ENCODE measurements around the gene ROS1.
A peak's percentile ranks its signal among the peaks of the same experiment; 100 is the strongest.
"Not testable (repeated sequence)": the region's sequence is repeated elsewhere in the genome, so short reads cannot be mapped to it uniquely, and the experiment has no call there.

ROS1 gene

DNA sequence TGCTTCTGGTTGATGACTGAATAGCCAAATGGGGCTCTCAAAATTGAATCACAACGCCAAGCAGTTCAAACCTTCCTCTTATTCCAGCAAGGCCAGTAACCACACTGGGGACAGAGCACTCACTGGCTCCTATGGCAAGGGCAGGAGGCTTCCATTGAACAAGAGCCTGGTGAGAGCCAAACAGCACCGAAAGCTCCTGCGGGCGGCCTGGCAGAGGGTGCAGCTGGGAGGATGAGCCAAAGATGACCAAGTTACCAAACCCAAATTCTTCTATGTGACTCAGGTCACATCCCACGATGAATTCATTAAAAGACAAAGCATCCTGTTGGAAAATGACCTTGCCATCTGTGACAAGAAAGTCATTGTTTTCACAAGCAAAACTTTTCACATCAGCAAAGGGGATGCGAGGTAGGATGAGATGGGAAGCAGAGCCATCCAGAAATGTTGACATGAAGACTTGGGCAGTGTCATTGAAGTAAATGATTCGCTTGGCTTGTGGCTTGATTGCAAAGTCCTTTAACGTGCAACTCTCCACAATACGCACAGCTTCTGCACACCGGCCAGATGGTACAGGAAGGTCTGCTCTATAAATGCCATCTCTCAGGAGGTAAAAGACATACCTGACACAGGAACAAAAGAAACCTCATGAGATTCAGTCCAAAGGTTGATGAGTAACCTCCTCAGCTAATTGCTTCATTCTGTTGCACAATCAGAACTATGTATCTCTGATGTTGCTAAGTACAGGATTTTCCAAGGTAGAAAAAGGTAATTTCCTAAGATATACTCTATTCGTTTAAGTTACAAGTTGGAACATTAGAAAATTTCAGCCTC is 36.3 kb downstream of the ROS1 start:
- ATAC-seq (replicated peaks): no peak
- no peaks in the 10 kb centered on the region for H3K36me3 Mint-ChIP-seq (ENCODE audit: insufficient read depth)

DNA sequence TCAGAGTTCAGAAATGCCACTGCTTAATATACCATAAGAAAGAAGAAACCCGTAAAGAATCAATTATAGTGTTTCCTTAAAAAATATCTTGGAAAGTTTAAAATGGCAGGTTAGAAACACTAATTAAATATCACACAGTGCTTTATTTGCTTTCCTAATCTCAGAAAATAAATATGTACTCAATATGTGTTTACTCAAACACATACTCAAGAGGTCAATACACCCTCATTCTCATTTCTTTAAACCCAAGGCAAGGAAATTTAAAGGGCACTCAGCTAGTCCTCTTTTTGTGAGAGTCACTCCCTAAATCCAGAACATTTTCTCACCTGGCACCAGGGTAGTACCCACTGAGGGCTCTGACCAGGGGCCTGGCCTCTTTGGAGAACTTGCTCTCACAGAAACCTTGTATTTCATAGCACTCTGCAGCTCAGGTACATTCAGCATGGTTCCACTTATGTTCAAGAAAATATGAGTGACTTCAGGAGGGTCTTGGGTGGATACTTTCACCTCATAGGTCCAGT is 38.2 kb downstream of the ROS1 start:
- Mint-ChIP-seq H3K36me3 (ENCODE audit: insufficient read depth) (no peaks in the 10 kb centered on the region), H3K4me1 (ENCODE audit: low read depth in 2 of 2) (no peaks in the 10 kb centered on the region), H3K9me3 (no peaks in the 10 kb centered on the region), H3K27ac (no peak overlapping the region), H3K4me3 (no peak overlapping the region), H3K27me3 (peaks cover 34 to 37% of the 10 kb centered on the region in 2 donors)
- ATAC-seq (replicated peaks) (no peak), DNase-seq (no peak)

More for the DNA sequence above, 36.3 kb downstream of the ROS1 start:
- Mint-ChIP-seq H3K27me3 (peaks cover 40 to 52% of the 10 kb centered on the region in 2 donors), H3K4me1 (ENCODE audit: low read depth in 2 of 2) (no peaks in the 10 kb centered on the region), H3K9me3 (no peaks in the 10 kb centered on the region), H3K4me3 (no peak overlapping the region), H3K27ac (no peak overlapping the region)
- no peak for DNase-seq

DNA sequence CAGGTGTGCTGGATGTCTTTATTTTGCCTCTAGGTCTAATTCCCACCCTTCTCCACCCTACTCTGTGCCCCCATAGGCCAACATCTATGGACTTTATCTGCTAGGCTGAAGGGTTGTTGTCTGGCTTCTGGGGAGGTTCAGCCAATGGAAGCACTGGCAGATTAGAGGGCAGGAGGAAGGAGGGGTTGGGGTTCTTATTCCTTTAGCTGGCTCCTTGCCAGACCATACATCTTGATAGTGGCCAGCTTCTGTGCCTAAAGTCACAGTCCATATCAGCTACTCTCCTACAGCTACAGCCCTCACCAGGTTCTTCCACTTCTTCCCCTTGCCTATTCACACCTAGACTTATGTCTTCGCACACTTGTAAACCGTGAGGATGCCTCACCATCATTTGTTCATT is 41.1 kb downstream of the ROS1 start:
- H3K36me3 Mint-ChIP-seq (ENCODE audit: insufficient read depth): no peaks in the 10 kb centered on the region
- no peak overlapping the region for H3K27ac Mint-ChIP-seq
- H3K4me3 Mint-ChIP-seq: no peak overlapping the region
- ATAC-seq (replicated peaks): no peak
- H3K27me3 Mint-ChIP-seq: peaks cover 24 to 26% of the 10 kb centered on the region in 2 donors
- no peak for DNase-seq
- no peaks in the 10 kb centered on the region for H3K9me3 Mint-ChIP-seq
- H3K4me1 Mint-ChIP-seq (ENCODE audit: low read depth in 2 of 2): no peaks in the 10 kb centered on the region

DNA sequence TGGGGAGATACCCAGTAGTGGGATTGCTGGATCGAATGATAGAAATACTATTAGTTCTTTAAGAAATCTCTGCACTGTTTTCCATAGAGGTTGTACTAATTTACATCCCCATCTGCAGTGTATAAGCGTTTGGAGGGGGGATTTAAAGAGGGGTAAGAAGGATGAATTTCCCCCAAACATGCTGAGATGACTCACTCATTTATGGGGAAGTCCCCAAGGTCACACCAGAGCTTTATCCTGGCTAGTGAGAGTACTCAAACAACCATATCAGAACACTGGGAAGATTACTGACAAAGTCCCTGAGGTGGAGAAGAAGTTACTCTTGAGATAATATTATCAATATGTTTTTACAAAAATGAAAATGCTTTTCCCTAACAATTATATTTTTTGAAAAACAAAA is 44.0 kb downstream of the ROS1 start:
- Mint-ChIP-seq H3K4me3 (no peak overlapping the region), H3K9me3 (no peaks in the 10 kb centered on the region), H3K27me3 (peaks cover 12 to 19% of the 10 kb centered on the region in 2 donors), H3K27ac (no peak overlapping the region), H3K36me3 (ENCODE audit: insufficient read depth) (no peaks in the 10 kb centered on the region), H3K4me1 (ENCODE audit: low read depth in 2 of 2) (no peaks in the 10 kb centered on the region)
- ATAC-seq (replicated peaks): no peak
- no peak for DNase-seq

DNA sequence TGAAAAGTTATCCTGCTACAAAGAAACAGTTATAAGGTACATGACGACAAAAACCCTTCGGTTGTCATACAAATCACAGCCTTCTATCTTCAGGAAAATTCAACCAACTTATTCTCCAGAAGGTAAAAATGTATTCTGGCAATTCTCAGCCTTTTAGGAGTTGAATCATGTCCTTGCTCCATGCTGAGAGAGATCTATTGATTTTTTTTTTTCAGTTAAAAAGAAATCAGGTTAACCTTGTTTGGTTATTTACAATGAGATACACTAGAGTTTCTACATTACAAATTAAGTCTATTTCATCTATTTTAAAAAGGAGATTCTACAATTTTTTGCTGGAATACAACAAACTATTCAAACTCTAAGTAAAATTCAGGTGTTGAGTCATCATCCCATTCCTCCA is 45.4 kb downstream of the ROS1 start:
- no peak for DNase-seq
- Mint-ChIP-seq H3K27ac (no peak overlapping the region), H3K4me1 (ENCODE audit: low read depth in 2 of 2) (no peaks in the 10 kb centered on the region), H3K4me3 (no peak overlapping the region), H3K27me3 (peaks cover 7 to 8% of the 10 kb centered on the region in 2 donors), H3K9me3 (no peaks in the 10 kb centered on the region), H3K36me3 (ENCODE audit: insufficient read depth) (no peaks in the 10 kb centered on the region)
- ATAC-seq (replicated peaks): no peak

DNA sequence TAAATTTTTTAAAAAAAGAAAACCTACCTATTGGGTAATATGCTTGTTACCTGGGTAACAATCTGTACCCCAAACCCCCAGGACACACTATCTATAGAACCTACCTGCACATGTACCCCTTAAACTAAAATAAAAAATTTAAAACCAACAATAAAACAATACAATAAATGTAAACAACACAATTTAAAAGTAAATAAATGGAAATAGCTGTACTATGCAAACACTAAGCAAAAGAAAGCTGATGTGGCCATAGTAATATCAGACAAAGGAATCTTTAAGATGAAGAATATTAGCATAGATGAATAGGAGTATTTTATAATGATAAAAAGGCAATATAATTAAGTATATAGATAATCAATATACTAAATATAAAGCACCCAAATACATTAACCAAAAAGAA is 50.3 kb downstream of the ROS1 start:
- Mint-ChIP-seq H3K4me1 (ENCODE audit: low read depth in 2 of 2) (peaks cover 0 to 7% of the 10 kb centered on the region in 2 donors), H3K4me3 (no peak overlapping the region), H3K27me3 (peaks cover 19 to 32% of the 10 kb centered on the region in 2 donors), H3K36me3 (ENCODE audit: insufficient read depth) (no peaks in the 10 kb centered on the region), H3K9me3 (no peaks in the 10 kb centered on the region), H3K27ac (no peak overlapping the region)
- no peak for ATAC-seq (replicated peaks)
- DNase-seq: no peak

DNA sequence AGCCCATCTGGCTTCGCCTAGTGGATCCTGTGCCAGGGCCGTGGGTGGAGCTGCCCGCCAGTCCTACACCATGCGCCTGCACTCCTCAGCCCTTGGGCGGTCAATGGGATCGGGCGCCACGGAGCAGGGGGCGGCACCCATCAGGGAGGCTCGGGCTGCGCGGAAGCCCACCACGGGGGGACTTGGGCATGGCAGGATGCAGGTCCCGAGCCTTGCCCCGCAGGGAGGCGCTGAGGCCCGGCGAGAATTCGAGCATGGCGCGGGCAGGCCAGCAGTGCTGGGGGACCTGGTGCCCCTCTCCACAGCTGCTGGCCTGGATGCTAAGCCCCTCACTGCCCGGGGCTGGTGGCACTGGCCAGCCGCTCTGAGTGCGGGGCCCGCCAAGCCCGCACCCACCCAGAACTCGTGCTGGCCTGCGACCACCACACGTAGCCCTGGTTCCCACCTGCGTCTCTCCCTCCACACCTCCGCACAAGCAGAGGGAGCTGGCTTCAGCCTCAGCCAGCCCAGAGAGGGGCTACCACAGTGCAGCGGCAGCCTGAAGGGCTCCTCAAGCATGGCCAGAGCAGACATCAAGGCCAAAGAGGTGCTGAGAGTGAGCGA is 52.4 kb downstream of the ROS1 start:
- DNase-seq: no peak
- no peak for ATAC-seq (replicated peaks)
- H3K4me3 Mint-ChIP-seq: no peak overlapping the region
- no peaks in the 10 kb centered on the region for H3K36me3 Mint-ChIP-seq (ENCODE audit: insufficient read depth)
- peaks cover 19 to 32% of the 10 kb centered on the region in 2 donors for H3K27me3 Mint-ChIP-seq
- no peaks in the 10 kb centered on the region for H3K9me3 Mint-ChIP-seq
- no peak overlapping the region for H3K27ac Mint-ChIP-seq
- peaks cover 0 to 7% of the 10 kb centered on the region in 2 donors for H3K4me1 Mint-ChIP-seq (ENCODE audit: low read depth in 2 of 2)

DNA sequence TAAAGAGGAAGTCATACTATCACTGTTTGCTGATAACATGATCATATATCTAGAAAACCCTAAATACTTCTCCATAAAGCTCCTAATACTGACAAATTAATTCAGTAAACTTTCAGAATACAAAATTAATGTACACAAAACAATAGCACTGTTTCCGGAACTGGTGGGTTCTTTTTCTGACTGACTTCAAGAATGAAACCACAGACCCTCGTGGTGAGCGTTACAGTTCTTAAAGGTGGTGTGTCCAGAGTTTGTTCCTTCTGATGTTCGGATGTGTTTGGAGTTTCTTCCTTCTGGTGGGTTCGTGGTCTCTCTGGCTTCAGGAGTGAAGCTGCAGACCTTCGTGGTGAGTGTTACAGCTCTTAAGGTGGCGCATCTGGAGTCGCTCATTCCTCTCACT is 53.5 kb downstream of the ROS1 start:
- H3K27me3 Mint-ChIP-seq: peaks cover 24 to 38% of the 10 kb centered on the region in 2 donors
- not testable (repeated sequence) for H3K9me3 Mint-ChIP-seq; H3K27ac Mint-ChIP-seq; DNase-seq; H3K4me1 Mint-ChIP-seq (ENCODE audit: low read depth in 2 of 2); H3K36me3 Mint-ChIP-seq (ENCODE audit: insufficient read depth); ATAC-seq (replicated peaks)
- H3K4me3 Mint-ChIP-seq: peak overlapping the region; percentile 52 to 56

DNA sequence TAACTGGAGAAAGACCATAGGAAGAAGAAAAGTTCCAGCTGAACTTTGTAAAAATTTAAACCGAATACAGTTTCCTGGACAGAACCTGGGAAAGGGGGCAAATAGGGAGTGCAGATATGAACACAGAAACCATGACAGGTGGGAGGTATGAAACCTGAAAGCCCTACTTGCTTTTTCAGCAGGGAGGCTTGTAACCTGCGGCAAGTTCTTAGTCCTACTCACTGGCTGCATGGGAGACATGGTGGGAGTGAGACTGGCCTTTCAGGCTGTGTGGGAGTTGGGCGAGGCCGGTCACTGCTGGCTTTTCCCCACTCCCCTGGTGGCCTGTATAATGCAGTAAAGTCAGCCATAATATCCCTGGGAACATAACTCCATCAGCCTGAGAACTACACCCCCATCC is 54.2 kb downstream of the ROS1 start:
- Mint-ChIP-seq H3K36me3 (ENCODE audit: insufficient read depth) (no peaks in the 10 kb centered on the region), H3K4me3 (no peak overlapping the region), H3K27ac (no peak overlapping the region), H3K27me3 (peaks cover 29 to 38% of the 10 kb centered on the region in 2 donors), H3K4me1 (ENCODE audit: low read depth in 2 of 2) (peaks cover 0 to 7% of the 10 kb centered on the region in 2 donors), H3K9me3 (no peaks in the 10 kb centered on the region)
- ATAC-seq (replicated peaks) (no peak), DNase-seq (no peak)

DNA sequence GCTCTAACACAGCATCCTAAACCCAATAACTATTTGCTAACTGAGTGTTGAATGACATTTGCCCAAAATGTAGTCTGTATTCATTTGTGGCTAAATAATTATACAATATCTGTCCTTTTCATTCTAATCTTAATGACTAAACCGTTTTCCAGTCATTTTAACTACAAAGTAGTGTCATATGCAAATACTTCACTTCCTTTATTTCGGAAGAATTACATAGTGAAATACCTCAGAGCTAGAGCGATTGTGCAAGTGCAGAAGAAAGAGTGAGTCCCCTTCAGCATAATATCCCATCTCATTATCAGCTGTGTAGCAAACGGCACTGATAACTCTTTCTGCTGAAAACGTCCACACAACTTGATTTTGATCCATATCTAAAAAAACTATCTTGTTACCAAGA is 66.2 kb downstream of the ROS1 start:
- H3K9me3 Mint-ChIP-seq: no peaks in the 10 kb centered on the region
- H3K27me3 Mint-ChIP-seq: peaks cover 10 to 17% of the 10 kb centered on the region in 2 donors
- H3K36me3 Mint-ChIP-seq (ENCODE audit: insufficient read depth): no peaks in the 10 kb centered on the region
- no peak overlapping the region for H3K4me3 Mint-ChIP-seq
- H3K4me1 Mint-ChIP-seq (ENCODE audit: low read depth in 2 of 2): no peaks in the 10 kb centered on the region
- H3K27ac Mint-ChIP-seq: no peak overlapping the region
- DNase-seq (no peak), ATAC-seq (replicated peaks) (no peak)

DNA sequence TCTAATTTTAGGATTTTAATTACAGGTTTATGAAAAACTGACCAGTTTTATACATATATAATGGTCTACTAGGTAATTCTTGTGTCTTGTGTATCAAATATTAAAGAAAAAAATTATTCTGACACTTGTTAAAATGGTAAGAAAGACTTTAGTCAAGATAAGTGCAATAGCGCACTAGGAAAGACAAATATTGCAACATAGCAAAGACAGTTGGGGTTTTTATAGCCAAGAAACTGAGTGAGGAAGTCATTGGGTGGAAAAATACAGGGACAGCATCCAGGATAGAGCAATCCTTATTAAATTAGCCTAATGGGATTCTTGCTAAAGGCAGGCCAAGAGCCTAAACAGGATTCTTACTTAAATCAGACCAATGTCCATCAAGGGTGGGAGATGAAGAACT is 71.1 kb downstream of the ROS1 start:
- H3K27ac Mint-ChIP-seq: no peak overlapping the region
- ATAC-seq (replicated peaks): no peak
- H3K4me1 Mint-ChIP-seq (ENCODE audit: low read depth in 2 of 2): no peaks in the 10 kb centered on the region
- H3K27me3 Mint-ChIP-seq: peaks cover 0 to 19% of the 10 kb centered on the region in 2 donors
- H3K9me3 Mint-ChIP-seq: no peaks in the 10 kb centered on the region
- no peak overlapping the region for H3K4me3 Mint-ChIP-seq
- H3K36me3 Mint-ChIP-seq (ENCODE audit: insufficient read depth): no peaks in the 10 kb centered on the region
- no peak for DNase-seq

DNA sequence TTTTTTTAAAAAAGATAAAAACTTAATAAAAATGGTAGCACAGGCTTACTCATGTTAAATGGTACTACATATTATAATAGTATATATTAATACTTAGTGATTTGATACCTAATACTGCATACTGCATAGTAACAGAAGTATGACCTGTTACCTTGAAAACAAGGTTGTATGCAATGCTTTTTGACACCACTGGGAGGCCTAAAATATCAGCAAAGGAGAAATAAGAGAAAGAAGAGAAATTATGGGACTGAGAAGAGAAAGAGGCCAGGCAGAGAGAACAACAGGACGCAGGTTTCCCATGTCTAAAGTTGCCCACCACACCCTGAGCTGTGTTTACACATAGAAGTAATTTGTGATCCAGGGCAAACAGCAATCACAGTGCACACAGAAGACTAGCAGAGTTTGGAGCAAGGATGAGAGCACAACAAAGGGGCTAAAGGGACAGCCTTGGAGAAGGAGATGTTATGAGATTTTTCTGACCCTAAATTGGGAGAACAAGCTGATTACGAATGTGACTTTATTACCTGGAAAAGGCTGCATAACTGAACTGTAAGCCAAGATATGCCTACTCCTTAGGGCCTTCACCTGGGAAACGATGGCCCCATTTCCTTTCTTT is 73.2 kb downstream of the ROS1 start:
- no peak for ATAC-seq (replicated peaks)

DNA sequence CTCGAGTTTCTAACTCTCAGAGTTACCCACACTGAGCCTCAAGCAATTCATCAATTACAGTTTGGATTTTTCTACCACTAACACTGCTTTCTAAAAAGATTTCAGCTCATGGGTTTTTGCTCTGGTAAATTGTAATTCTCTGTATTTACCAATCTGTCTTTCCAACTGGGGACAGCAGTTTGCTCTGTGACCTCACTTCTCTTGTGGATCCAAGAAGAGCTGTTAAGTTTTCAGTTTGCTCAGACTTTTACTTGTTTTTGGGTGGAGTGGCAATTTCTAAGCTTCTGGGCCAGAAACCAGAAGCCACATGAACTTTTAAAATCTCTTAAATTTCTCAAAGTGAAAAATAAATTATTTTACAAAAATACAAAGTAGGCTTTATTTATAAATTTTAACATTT is 74.2 kb downstream of the ROS1 start:
- H3K27ac Mint-ChIP-seq: no peak overlapping the region
- H3K27me3 Mint-ChIP-seq: peaks cover 0 to 12% of the 10 kb centered on the region in 2 donors
- H3K9me3 Mint-ChIP-seq: no peaks in the 10 kb centered on the region
- no peaks in the 10 kb centered on the region for H3K36me3 Mint-ChIP-seq (ENCODE audit: insufficient read depth)
- ATAC-seq (replicated peaks): no peak
- peaks cover 0 to 1% of the 10 kb centered on the region in 2 donors for H3K4me1 Mint-ChIP-seq (ENCODE audit: low read depth in 2 of 2)
- no peak for DNase-seq
- no peak overlapping the region for H3K4me3 Mint-ChIP-seq

More for the DNA sequence above, 73.2 kb downstream of the ROS1 start:
- Mint-ChIP-seq H3K9me3 (no peaks in the 10 kb centered on the region), H3K27me3 (peaks cover 0 to 12% of the 10 kb centered on the region in 2 donors), H3K4me1 (ENCODE audit: low read depth in 2 of 2) (no peaks in the 10 kb centered on the region), H3K36me3 (ENCODE audit: insufficient read depth) (no peaks in the 10 kb centered on the region), H3K27ac (no peak overlapping the region), H3K4me3 (no peak overlapping the region)
- no peak for DNase-seq

All from effector memory CD8-positive, alpha-beta T cell (primary cell).